H9 (cell line): ENCODE measurements around the gene EVC. TPM values are rescaled to one million over a fixed set of nuclear protein-coding genes. Genes with fewer than 3 reads are reported as not detected.

Experiments
- DNase-seq: peaks from one replicate; pipeline ENCODE4 v3.0.0-alpha.2; 2017
- H2AFZ ChIP-seq: one replicate; pipeline ENCODE4 v1.6.1; 2013; ENCODE audit warnings: mild to moderate bottlenecking, low read length, control low read depth, moderate library complexity
- H2AK5ac ChIP-seq: 2 replicates; pipeline ENCODE4 v1.6.1; 2013; ENCODE audit warnings: low read length, control low read depth, mixed read lengths; ENCODE audit not compliant: insufficient read length
- H2BK120ac ChIP-seq: one replicate; pipeline ENCODE4 v1.6.1; 2013; ENCODE audit warnings: low read depth, mild to moderate bottlenecking, low read length, control low read depth, inconsistent platforms; ENCODE audit not compliant: poor library complexity, severe bottlenecking
- H2BK12ac ChIP-seq: 2 replicates; pipeline ENCODE4 v1.6.1; 2013; ENCODE audit warnings: low read length, control low read depth, mixed read lengths, low read depth; ENCODE audit not compliant: insufficient read length
- H2BK15ac ChIP-seq: 2 replicates; pipeline ENCODE4 v1.6.1; 2013; ENCODE audit warnings: low read depth, low read length, control low read depth
- H2BK20ac ChIP-seq: one replicate; pipeline ENCODE4 v1.6.1; 2013; ENCODE audit warnings: low read depth, mild to moderate bottlenecking, low read length, control low read depth, inconsistent platforms; ENCODE audit not compliant: poor library complexity, severe bottlenecking
- H2BK5ac ChIP-seq: 2 replicates; pipeline ENCODE4 v1.6.1; 2013; ENCODE audit warnings: low read length, control low read depth, mixed read lengths; ENCODE audit not compliant: insufficient read length
- H3K14ac ChIP-seq: 2 replicates; pipeline ENCODE4 v1.6.1; 2013; ENCODE audit warnings: low read length, control low read depth; ENCODE audit not compliant: insufficient read depth
- H3K18ac ChIP-seq: 2 replicates; pipeline ENCODE4 v1.6.1; 2013; ENCODE audit warnings: low read depth, mild to moderate bottlenecking, mixed read lengths, low read length, control low read depth; ENCODE audit not compliant: insufficient read length
- H3K23ac ChIP-seq: 2 replicates; pipeline ENCODE4 v1.6.1; 2013; ENCODE audit warnings: low read length, control low read depth, mixed read lengths, low read depth; ENCODE audit not compliant: insufficient read length
- H3K23me2 ChIP-seq: 2 replicates; pipeline ENCODE4 v1.6.1; 2013; ENCODE audit warnings: low read depth, mild to moderate bottlenecking, mixed read lengths, low read length, control low read depth; ENCODE audit not compliant: insufficient read length, poor library complexity, severe bottlenecking
- H3K27ac ChIP-seq: 2 replicates; pipeline ENCODE4 v1.5.1; 2013; ENCODE audit warnings: low read length, control low read depth, mixed read lengths, low read depth; ENCODE audit not compliant: insufficient read length
- H3K27me3 ChIP-seq: 2 replicates; pipeline ENCODE4 v1.6.1; 2013; ENCODE audit warnings: low read length, control low read depth, inconsistent platforms; ENCODE audit not compliant: insufficient read depth
- H3K4ac ChIP-seq: 2 replicates; pipeline ENCODE4 v1.6.1; 2013; ENCODE audit warnings: low read depth, mild to moderate bottlenecking, control low read depth, inconsistent platforms, low read length, moderate library complexity
- H3K4me1 ChIP-seq: 2 replicates; pipeline ENCODE4 v1.6.1; 2013; ENCODE audit warnings: low read length, control low read depth, inconsistent platforms; ENCODE audit not compliant: insufficient read depth
- H3K4me2 ChIP-seq: 2 replicates; pipeline ENCODE4 v1.6.1; 2013; ENCODE audit warnings: low read length, control low read depth, mixed read lengths; ENCODE audit not compliant: insufficient read length, insufficient read depth
- H3K56ac ChIP-seq: 2 replicates; pipeline ENCODE4 v1.6.1; 2013; ENCODE audit warnings: low read depth, mild to moderate bottlenecking, mixed read lengths, low read length, control low read depth; ENCODE audit not compliant: insufficient read length
- H3K79me1 ChIP-seq: 2 replicates; pipeline ENCODE4 v1.6.1; 2013; ENCODE audit warnings: low read depth, mild to moderate bottlenecking, moderate library complexity, low read length, control low read depth, inconsistent platforms; ENCODE audit not compliant: insufficient read depth, poor library complexity, severe bottlenecking
- H3K79me2 ChIP-seq: 2 replicates; pipeline ENCODE4 v1.6.1; 2013; ENCODE audit warnings: low read length, control low read depth, inconsistent platforms; ENCODE audit not compliant: insufficient read depth
- H3K9ac ChIP-seq: 2 replicates; pipeline ENCODE4 v1.6.1; 2013; ENCODE audit warnings: low read length, control low read depth, mixed read lengths; ENCODE audit not compliant: insufficient read length; ENCODE audit errors: extremely low read depth
- H3K9me3 ChIP-seq: one replicate; pipeline ENCODE4 v1.6.1; 2013; ENCODE audit warnings: low read depth, low read length, inconsistent platforms; ENCODE audit not compliant: control insufficient read depth
- H3T11ph ChIP-seq: one replicate; pipeline ENCODE4 v1.6.1; 2013; ENCODE audit warnings: mild to moderate bottlenecking, low read length, control low read depth, inconsistent platforms
- H4K20me1 ChIP-seq: one replicate; pipeline ENCODE4 v1.6.1; 2013; ENCODE audit not compliant: control insufficient read depth, insufficient read length, insufficient read depth
- H4K5ac ChIP-seq: 2 replicates; pipeline ENCODE4 v1.6.1; 2013; ENCODE audit warnings: low read depth, mild to moderate bottlenecking, mixed read lengths, low read length, control low read depth; ENCODE audit not compliant: insufficient read length
- H4K8ac ChIP-seq: replicated peaks from 2 replicates; pipeline ENCODE4 v1.6.1; 2013; ENCODE audit warnings: low read length, control low read depth, mixed read lengths, low read depth; ENCODE audit not compliant: insufficient read length
- H4K91ac ChIP-seq: 2 replicates; pipeline ENCODE4 v1.6.1; 2013; ENCODE audit warnings: low read depth, mild to moderate bottlenecking, moderate library complexity, mixed read lengths, low read length, control low read depth; ENCODE audit not compliant: insufficient read length
- H3K27ac Mint-ChIP-seq, 3 experiments: 2 replicates in 2 of 3; 3 replicates in 1 of 3; pipeline ENCODE4 v1.8.0; 2020 to 2021; ENCODE audit warnings: mixed read lengths in 3 of 3, mild to moderate bottlenecking in 1 of 3, moderate library complexity in 1 of 3
- H3K27me3 Mint-ChIP-seq: 2 replicates; pipeline ENCODE4 v1.8.0; 2021; ENCODE audit warnings: low read depth, mild to moderate bottlenecking, moderate library complexity, mixed read lengths
- H3K36me3 Mint-ChIP-seq, 3 experiments: 2 replicates in 2 of 3; 3 replicates in 1 of 3; pipeline ENCODE4 v1.8.0; 2020 to 2021; ENCODE audit warnings: low read depth in 3 of 3, mixed read lengths in 3 of 3; ENCODE audit not compliant: insufficient read depth in 1 of 3
- H3K4me1 Mint-ChIP-seq, 2 experiments: 2 replicates each; pipeline ENCODE4 v1.8.0; 2020; ENCODE audit warnings: mixed read lengths in 2 of 2
- H3K4me3 Mint-ChIP-seq, 2 experiments: 2 replicates in 1 of 2; 3 replicates in 1 of 2; pipeline ENCODE4 v1.8.0; 2020 to 2021; ENCODE audit warnings: mild to moderate bottlenecking in 2 of 2, mixed read lengths in 2 of 2, moderate library complexity in 1 of 2
- H3K9me3 Mint-ChIP-seq, 2 experiments: 2 replicates in 1 of 2; 3 replicates in 1 of 2; pipeline ENCODE4 v1.8.0; 2020; ENCODE audit warnings: mild to moderate bottlenecking in 2 of 2, mixed read lengths in 2 of 2, moderate library complexity in 1 of 2
- CTCF ChIP-seq: fragments of 200-600 bp; sonication (generic); conservative IDR thresholded peaks from 3 replicates; pipeline ENCODE4 v1.8.0; 2021; ENCODE audit warnings: antibody characterized with exemption, mild to moderate bottlenecking
- WGBS: extraction: QIAGEN DNeasy Blood & Tissue Kit; methylation state at CpG from one replicate; pipeline ENCODE4 v1.1.7; 2013; ENCODE audit warnings: missing lambda C conversion rate, low lambda C conversion rate, mixed read lengths; ENCODE audit not compliant: insufficient read length; ENCODE audit errors: extremely low coverage; 5-methylcytosine and 5-hydroxymethylcytosine counted together
- total RNA-seq: library from RNA; stranded (reverse); gene quantifications from 2 replicates; pipeline ENCODE4 v1.2.1, GENCODE V29; 2021

EVC gene
- total RNA-seq, 1 experiment from 2014 or later = 10.1 TPM

- WGBS = no CpG with 5 or more reads among the region's 8 CpGs
- H3K23me2 ChIP-seq = no peaks in the 10 kb centered on the region
- no peak overlapping the region for H3K56ac ChIP-seq
Observed at GRCh38 chr4:5787311-5787710, 76.3 kb downstream of the EVC start.

More at GRCh38 chr4:5787311-5787710, 76.3 kb downstream of the EVC start:
- H4K8ac ChIP-seq = no peak overlapping the region
- H3K27me3 ChIP-seq = no peaks in the 10 kb centered on the region
- Mint-ChIP-seq H3K27me3 (no peaks in the 10 kb centered on the region), H3K36me3 (peaks cover 32 to 39% (median 35%) of the 10 kb centered on the region in 3 experiments), H3K27ac (no peak overlapping the region), H3K9me3 (peaks cover 0 to 3% of the 10 kb centered on the region in 2 experiments; a peak in 2 of 5 replicates), H3K4me1 (peaks cover 15 to 16% of the 10 kb centered on the region in 2 experiments; a peak in 3 of 4 replicates), H3K4me3 (no peak overlapping the region)
- H3K23ac ChIP-seq = no peak overlapping the region
- no peak overlapping the region for H3K27ac ChIP-seq
- no peak overlapping the region for H2BK5ac ChIP-seq
- no peak overlapping the region for H3K4ac ChIP-seq
- H4K20me1 ChIP-seq = no peaks in the 10 kb centered on the region
- no peak overlapping the region for H3K18ac ChIP-seq
- no peak overlapping the region for H3K4me2 ChIP-seq
- H2BK20ac ChIP-seq = no peak overlapping the region
- H3K9ac ChIP-seq = no peak overlapping the region
- TF ChIP-seq CTCF = no peak
- no peak overlapping the region for H2AFZ ChIP-seq
- no peaks in the 10 kb centered on the region for H3K79me1 ChIP-seq
- 0 out of 2 replicates have a peak, but pooled peaks cover 2% of the 10 kb centered on the region for H3K79me2 ChIP-seq
- no peak overlapping the region for H2BK15ac ChIP-seq
- no peak overlapping the region for H4K5ac ChIP-seq
- H3K4me1 ChIP-seq = no peaks in the 10 kb centered on the region
- no peak overlapping the region for H2BK120ac ChIP-seq
- H3T11ph ChIP-seq = no peak overlapping the region
- no peak overlapping the region for H4K91ac ChIP-seq
- H2BK12ac ChIP-seq = no peak overlapping the region
- H2AK5ac ChIP-seq = no peak overlapping the region
- DNase-seq = peak; percentile 10
- H3K9me3 ChIP-seq = no peaks in the 10 kb centered on the region
- no peak overlapping the region for H3K14ac ChIP-seq
